ENCODE results near the gene HPSE2. TPM values are rescaled to one million over a fixed set of nuclear protein-coding genes. Genes with fewer than 3 reads are reported as not detected.

Gene HPSE2
- total and polyA plus RNA-seq, 2 of the 13 experiments (the other 11 are each of a cell fraction or from before 2014, with no cell fraction given): 0.01 TPM; not detected in 1

GRCh38 chr10:98463976-98464754, 771.5 kb downstream of the HPSE2 start:
- intact Hi-C loops (cut with micrococcal nuclease; ENCODE audit: unreplicated experiment) (loop anchor here (10.0 kb wide), 1 partner anchor 401 kb away; no protein-coding TSS in a partner anchor), in situ Hi-C loops (cut with HindIII; ENCODE audit: extremely low pct_ligation_motif_present, low pct_unique_long_range_greater_than_20kb) (loop anchor here (25.0 kb wide), 1 partner anchor 573 kb away; no protein-coding TSS in a partner anchor)
- CTCF ChIA-PET (ENCODE audit: low intra/inter-chr PET ratio, low total read pairs): no interaction called here
- no peak overlapping the region for H3K4me3 ChIP-seq (replicated peaks in 1 of 3; ENCODE audit: insufficient read depth in 1 of 3, low read depth in 2 of 3, low read length in 3 of 3)
- peaks cover 14% of the 10 kb centered on the region; the same call in 1 of the 2 replicates for H3K4me1 ChIP-seq (ENCODE audit: insufficient read depth, low read length)
- peak; percentile 48 for TF ChIP-seq MAFF (IDR thresholded peaks at IDR 0.05; ENCODE audit: low read depth, low read length)
- TF ChIP-seq ZNF549 (CRISPR knock-in tag; IDR thresholded peaks at IDR 0.05): no peak
- TF ChIP-seq KDM6A (CRISPR knock-in tag; IDR thresholded peaks at IDR 0.05; ENCODE audit: low read depth): no peak
- TF ChIP-seq NFE2L2 (IDR thresholded peaks at IDR 0.05; ENCODE audit: low read length): peak; percentile 54
- peak; percentile 15 to 58; a peak in 3 of 4 replicates for TF ChIP-seq MAFK (conservative IDR thresholded peaks at IDR 0.05 in 1 of 2, IDR thresholded peaks at IDR 0.05 in 1 of 2; ENCODE audit: low read length in 2 of 2)
- 22% methylated on average over 8 of the region's 8 CpGs for WGBS (ENCODE audit: low lambda C conversion rate)
- H4K20me1 ChIP-seq (ENCODE audit: insufficient read depth, low read length): no peaks in the 10 kb centered on the region
- H3K9me3 ChIP-seq (ENCODE audit: low read length): no peaks in the 10 kb centered on the region
- ATAC-seq: no peak
- no TSS peak for BruUV-seq (replicated peaks)
- H3K4me2 ChIP-seq (ENCODE audit: low read depth, low read length): no peak overlapping the region
- no peak overlapping the region for H3K9ac ChIP-seq (ENCODE audit: insufficient read depth, low read depth, low read length)
- H3K36me3 ChIP-seq (replicated peaks in 1 of 2; ENCODE audit: control insufficient read depth in 1 of 2, insufficient read depth in 2 of 2, low read length in 2 of 2): no peaks in the 10 kb centered on the region
- H3K27me3 ChIP-seq (ENCODE audit: control insufficient read depth in 1 of 2, insufficient read depth in 2 of 2, low read length in 2 of 2): peaks cover 1 to 13% of the 10 kb centered on the region in 2 experiments; a peak in 4 of 5 replicates
- POLR2A ChIA-PET: no interaction called here
- H3K79me2 ChIP-seq (ENCODE audit: insufficient read depth, low read length): no peaks in the 10 kb centered on the region
- no peak for FAIRE-seq
- no peak overlapping the region for H2AFZ ChIP-seq (ENCODE audit: low read length)
- no peak overlapping the region for H3K27ac ChIP-seq (ENCODE audit: extremely low read length, insufficient read depth, low read length)
- no peak for DNase-seq (ENCODE audit: low spot score)

DNA sequence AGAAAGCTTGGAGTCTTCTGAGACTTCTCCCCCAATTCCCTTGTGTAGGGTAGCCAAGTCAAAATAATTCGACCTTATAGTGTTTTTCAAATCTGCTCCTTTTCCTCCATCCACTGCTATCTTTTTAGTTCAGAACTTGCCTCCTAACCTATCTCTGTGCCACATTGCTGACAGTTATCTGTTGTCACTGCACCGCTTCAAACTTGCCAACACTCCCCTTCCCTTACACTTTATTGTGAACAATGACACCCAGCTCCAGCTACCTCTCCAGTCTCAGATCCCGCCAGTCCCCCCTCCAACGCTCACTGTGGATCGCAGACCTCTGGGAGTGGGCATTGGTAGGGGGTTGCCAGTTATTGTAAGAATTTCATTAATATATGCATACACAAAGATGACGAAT, 772.6 kb downstream of the HPSE2 start:
- H3K79me2 ChIP-seq (ENCODE audit: insufficient read depth, low read length): no peaks in the 10 kb centered on the region
- ATAC-seq (no peak), FAIRE-seq (no peak), DNase-seq (ENCODE audit: low spot score) (no peak)
- no peaks in the 10 kb centered on the region for H3K36me3 ChIP-seq (replicated peaks in 1 of 2; ENCODE audit: control insufficient read depth in 1 of 2, insufficient read depth in 2 of 2, low read length in 2 of 2)
- peaks cover 14% of the 10 kb centered on the region; the same call in 1 of the 2 replicates for H3K4me1 ChIP-seq (ENCODE audit: insufficient read depth, low read length)
- no peaks in the 10 kb centered on the region for H3K9me3 ChIP-seq (ENCODE audit: low read length)
- H3K27ac ChIP-seq (ENCODE audit: extremely low read length, insufficient read depth, low read length): no peak overlapping the region
- H4K20me1 ChIP-seq (ENCODE audit: insufficient read depth, low read length): no peaks in the 10 kb centered on the region
- in situ Hi-C loops (cut with HindIII; ENCODE audit: extremely low pct_ligation_motif_present, low pct_unique_long_range_greater_than_20kb): loop anchor here (25.0 kb wide), 1 partner anchor 574 kb away; no protein-coding TSS in a partner anchor
- H2AFZ ChIP-seq (ENCODE audit: low read length): no peak overlapping the region
- intact Hi-C loops (cut with micrococcal nuclease; ENCODE audit: unreplicated experiment): loop anchor here (10.0 kb wide), 1 partner anchor 402 kb away; no protein-coding TSS in a partner anchor
- CTCF ChIA-PET (ENCODE audit: low intra/inter-chr PET ratio, low total read pairs): no interaction called here
- H3K27me3 ChIP-seq (ENCODE audit: control insufficient read depth in 1 of 2, insufficient read depth in 2 of 2, low read length in 2 of 2): peaks cover 1 to 2% of the 10 kb centered on the region in 2 experiments; a peak in 4 of 5 replicates
- POLR2A ChIA-PET: no interaction called here
- H3K4me2 ChIP-seq (ENCODE audit: low read depth, low read length): no peak overlapping the region
- no peak overlapping the region for H3K9ac ChIP-seq (ENCODE audit: insufficient read depth, low read depth, low read length)
- H3K4me3 ChIP-seq (replicated peaks in 1 of 3; ENCODE audit: insufficient read depth in 1 of 3, low read depth in 2 of 3, low read length in 3 of 3): no peak overlapping the region
- WGBS (ENCODE audit: low lambda C conversion rate): 70% methylated on average over 6 of the region's 6 CpGs
- no TSS peak for BruUV-seq (replicated peaks)
- TF ChIP-seq ZFAT (CRISPR knock-in tag; conservative IDR thresholded peaks at IDR 0.05): no peak
- no peak for TF ChIP-seq RBM39 (IDR thresholded peaks at IDR 0.05; ENCODE audit: low read depth, low read length, poor library complexity, severe bottlenecking)
- no peak for TF ChIP-seq RFX1 (IDR thresholded peaks at IDR 0.05)
- no peak for TF ChIP-seq SOX5 (CRISPR knock-in tag; IDR thresholded peaks at IDR 0.05; ENCODE audit: borderline replicate concordance)
- no peak for TF ChIP-seq ONECUT2 (CRISPR knock-in tag; IDR thresholded peaks at IDR 0.05)
- no peak for TF ChIP-seq FOXA1 (IDR thresholded peaks at IDR 0.05)
- no peak for TF ChIP-seq FOXA1 (CRISPR knock-in tag; IDR thresholded peaks at IDR 0.05)
- TF ChIP-seq ATF2 (CRISPR knock-in tag; IDR thresholded peaks at IDR 0.05): no peak
- TF ChIP-seq, protein P1, sequence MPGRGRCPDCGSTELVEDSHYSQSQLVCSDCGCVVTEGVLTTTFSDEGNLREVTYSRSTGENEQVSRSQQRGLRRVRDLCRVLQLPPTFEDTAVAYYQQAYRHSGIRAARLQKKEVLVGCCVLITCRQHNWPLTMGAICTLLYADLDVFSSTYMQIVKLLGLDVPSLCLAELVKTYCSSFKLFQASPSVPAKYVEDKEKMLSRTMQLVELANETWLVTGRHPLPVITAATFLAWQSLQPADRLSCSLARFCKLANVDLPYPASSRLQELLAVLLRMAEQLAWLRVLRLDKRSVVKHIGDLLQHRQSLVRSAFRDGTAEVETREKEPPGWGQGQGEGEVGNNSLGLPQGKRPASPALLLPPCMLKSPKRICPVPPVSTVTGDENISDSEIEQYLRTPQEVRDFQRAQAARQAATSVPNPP (CRISPR knock-in tag; IDR thresholded peaks at IDR 0.05): no peak
- no peak for TF ChIP-seq RXRB (CRISPR knock-in tag; IDR thresholded peaks at IDR 0.05; ENCODE audit: borderline replicate concordance)
